Glomerular visceral epithelial cell (primary cell): ENCODE data around the gene MSL2.
"Not testable (repeated sequence)": the region's sequence is repeated elsewhere in the genome, so short reads cannot be mapped to it uniquely, and the experiment has no call there.

ENCODE experiments used
- DNase-seq: peaks from one replicate; pipeline ENCODE4 v3.0.0-alpha.2; 2016; ENCODE audit errors: extremely low spot score

The MSL2 gene

DNA sequence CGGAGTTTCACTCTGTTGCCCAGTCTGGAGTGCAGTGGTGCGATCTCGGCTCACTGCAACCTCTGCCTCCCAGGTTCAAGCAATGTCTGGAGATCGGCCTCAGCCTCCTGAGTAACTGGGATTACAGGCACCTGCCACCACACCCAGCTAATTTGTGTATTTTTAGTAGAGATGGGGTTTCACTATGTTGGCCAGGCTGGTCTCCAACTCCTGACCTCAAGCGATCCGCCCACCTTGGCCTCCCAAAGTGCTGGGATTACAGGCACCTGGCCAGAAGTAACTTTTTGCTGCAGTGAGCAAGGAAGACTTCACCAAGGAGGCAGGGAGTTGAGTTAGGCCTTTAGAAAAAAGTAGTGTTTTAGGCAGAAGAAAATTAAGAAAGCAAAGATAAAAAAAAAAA lies 3.9 kb downstream of the MSL2 start:
- DNase-seq: not testable (repeated sequence)

DNA sequence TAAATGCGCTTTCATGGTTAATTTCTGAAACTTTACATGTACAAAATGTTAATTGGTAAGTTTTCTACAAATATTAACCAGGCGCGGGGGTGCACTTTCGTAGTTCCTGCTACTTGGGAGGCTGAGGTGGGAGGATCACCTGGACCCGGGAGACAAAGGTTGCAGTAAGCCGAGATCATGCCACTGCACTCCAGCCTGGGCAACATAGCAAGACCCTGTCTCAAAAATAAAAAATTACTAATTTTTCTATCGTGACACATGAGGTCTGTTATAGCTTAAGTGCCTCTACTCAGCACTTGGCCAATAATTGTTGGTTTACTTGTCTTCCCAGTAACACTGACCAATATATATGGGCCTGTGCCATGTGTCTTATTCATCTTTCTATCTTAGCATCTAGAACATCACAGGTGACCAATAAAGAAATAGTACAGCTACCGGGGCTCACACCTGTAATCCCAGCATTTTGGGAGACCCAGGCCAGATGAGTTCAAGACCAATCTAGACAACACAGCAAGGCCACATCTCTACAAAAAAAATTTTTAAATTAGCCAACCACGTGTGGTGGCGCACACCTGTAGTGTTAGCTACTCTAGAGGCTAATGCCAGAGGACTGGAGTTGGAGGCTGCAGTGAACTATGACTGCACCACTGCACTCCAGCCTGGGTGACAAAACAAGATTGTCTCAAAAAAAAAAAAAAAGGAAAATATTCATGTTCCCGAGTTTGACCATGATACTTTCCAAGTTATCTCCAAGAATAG lies 6.1 kb downstream of the MSL2 start:
- DNase-seq: no peak

DNA sequence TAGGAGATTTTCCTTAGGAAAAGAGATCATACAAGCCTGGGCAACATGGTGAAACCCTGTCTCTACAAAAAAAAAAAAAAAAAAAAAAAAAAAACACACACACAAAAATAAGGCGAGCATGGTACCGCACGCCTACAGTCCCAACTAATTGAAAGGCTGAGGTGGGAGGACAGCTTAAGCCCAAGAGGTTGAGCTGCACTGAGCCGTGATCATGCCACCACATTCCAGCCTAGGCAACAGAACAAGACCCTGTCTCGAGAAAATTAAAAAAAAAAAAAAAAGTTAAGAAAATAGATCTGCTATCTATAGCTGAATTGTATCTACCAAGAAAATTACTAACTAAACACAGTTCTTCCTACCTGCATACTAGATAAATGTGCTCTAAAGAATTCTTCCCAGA lies 7.1 kb downstream of the MSL2 start:
- DNase-seq: no peak

DNA sequence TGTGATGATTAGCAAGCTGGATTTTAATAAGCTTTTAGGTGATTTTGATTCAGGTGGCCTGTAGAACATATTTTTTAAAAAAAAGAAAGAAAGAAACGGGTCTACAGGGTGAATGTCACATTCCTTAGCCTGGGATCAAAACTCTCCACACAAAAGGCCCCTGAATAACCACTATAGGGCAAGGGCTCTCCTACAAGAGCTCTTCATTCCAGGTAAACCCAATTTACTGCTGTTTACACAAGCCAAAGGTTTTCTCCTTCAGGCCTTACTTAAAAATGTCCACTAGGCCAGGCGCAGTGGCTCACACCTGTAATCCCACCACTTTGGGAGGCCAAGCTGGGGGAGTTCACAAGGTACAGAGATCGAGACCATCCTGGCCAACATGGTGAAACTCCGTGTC lies 8.3 kb downstream of the MSL2 start:
- no peak for DNase-seq

DNA sequence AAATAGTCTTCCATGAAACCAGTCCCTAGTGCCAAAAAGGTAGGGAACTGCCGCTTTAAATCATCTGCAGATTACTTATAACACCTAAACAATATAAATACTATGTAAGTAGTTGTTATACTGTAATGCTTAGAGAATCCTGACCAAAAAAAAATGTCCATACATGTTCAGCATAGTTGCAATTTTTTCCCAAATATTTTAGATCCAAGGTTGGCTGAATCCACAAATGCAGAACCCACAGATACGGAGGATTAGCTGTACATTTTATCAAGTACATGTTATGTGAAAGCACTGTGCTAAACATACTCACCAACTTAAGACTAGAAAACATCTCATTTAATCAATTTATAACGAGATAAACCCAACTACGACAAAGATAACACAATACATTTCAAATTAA lies 9.3 kb downstream of the MSL2 start:
- no peak for DNase-seq

DNA sequence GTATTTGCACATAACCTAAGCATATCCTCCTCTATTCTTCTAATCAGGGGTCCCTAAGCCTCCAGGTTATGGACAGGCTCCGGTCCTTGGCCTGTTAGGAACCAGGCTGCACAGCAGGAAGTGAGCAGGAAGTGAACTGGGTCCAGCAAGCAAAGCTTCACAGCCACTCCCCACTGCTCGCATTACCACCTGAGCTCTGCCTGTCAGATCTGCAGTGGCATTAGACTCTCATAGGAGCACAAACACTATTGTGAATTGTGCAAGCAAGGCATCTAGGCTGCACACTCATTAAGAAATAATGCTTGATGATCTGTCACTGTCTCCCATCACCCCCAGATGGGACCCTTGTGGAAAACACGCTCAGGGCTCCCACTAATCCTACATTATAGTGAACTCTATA lies 9.8 kb downstream of the MSL2 start:
- DNase-seq: no peak

DNA sequence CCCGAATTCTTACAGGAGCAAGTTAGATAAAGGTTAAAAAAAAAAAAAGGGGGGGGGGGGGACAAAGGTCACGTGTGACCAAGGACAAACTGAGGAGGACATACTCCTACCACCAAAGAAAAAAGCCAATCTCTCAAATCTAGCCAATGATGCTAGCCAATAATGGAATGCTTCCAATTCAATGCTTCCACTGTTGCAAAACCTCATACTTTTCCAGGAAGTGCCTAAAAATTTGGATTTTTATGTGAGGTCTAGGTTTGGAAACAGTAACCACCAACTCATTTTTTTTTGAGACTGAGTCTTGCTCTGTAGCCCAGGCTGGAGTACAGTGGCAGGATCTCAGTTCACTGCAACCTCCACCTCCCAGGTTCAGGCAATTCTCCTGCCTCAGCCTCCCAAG lies 11.4 kb downstream of the MSL2 start:
- no peak for DNase-seq

DNA sequence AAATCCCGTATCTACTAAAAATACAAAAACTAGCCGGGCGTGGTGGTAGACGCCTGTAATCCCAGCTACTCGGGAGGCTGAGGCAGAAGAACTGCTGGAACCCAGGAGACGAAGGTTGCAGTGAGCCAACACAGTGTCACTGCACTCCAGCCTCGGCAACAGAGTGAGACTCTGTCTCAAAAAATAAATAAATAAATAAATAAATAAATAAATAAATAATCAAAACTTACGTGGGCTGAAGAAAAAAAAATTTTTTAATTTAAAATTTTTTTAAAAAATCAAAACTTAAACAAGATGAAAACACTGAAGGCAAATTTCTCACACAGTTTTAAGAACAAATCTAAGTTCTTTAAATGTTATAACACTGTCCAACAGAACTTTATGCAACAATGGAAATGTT lies 14.4 kb downstream of the MSL2 start:
- no peak for DNase-seq

DNA sequence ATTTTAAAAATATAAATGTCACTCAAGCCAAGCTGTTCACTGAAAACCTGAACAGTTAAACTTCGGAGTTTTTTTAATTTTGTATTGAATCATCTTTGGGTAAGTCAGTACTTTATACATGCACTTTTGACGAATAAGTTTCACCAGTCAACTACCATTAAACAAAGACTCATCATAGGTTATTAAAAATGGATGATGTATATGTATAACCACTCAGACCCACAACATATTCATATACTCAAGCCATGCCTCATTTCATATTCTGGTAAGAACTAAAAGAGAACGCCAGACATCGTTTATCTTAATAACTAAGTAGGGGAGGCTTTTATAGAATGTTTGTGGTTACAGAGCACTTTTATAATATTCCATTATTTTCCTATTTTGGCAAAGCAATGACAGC lies 18.3 kb downstream of the MSL2 start:
- DNase-seq: no peak

DNA sequence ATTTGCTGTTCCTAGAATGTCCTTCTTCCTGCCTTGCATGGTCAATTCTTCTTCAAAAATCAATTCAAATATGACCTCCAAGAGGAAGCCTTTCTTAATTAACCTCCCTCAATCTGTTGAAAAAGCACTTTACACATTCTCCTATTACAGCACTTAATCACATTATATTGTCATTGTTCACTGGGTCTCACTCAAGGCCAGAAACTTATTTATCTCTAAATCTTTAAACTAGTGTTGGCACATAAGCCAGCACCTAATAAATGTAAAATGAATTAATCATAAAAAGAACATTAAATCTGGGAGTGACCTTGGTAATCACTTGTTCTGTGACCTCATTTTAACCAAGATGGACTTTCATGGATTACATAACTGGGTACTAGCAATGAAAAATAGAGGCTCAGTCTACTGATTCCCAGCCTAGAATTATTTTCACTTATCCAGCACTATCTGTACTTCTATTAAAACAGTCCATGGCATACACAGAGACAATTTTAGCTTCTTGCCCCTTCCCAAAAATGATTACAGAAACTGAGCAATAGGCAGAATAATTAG lies 22.1 kb downstream of the MSL2 start:
- no peak for DNase-seq

DNA sequence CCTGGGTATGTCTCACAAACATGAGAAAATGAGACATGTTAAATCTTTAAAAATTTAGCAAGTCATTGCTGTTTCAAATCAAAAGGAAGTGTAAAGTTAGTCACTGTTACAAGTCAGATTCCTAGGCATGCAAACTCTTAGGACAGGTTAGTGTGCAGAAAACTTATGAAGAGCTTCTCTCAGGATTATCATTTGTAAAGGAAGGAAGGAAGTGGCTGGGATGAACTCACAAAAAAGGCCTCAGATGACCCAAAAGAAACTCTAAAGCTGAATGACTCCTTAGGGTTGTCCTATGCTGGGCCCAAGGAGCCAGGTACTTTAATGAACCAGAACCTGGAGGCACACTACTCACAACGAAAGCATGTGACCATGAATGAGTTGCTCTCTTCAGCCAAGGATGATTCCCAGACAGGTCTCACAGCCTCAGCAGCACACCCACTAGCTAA lies 25.0 kb downstream of the MSL2 start:
- DNase-seq: peak; percentile 34

DNA sequence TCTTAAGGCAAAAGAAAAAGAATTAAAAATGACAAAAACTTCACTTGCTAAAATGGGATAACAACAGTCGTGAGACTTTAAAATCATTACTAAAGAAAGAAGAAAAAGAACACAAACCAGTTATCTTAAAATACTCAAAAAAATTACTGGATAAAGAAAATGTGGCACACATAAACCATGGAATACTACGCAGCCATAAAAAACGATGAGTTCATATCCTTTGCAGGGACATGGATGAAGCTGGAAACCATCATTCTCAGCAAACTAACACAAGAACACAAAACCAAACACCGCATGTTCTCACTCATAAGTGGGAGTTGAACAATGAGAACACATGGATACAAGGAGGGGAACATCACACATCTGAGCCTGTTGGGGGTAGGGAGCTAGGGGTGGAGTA lies 27.9 kb downstream of the MSL2 start:
- not testable (repeated sequence) for DNase-seq

DNA sequence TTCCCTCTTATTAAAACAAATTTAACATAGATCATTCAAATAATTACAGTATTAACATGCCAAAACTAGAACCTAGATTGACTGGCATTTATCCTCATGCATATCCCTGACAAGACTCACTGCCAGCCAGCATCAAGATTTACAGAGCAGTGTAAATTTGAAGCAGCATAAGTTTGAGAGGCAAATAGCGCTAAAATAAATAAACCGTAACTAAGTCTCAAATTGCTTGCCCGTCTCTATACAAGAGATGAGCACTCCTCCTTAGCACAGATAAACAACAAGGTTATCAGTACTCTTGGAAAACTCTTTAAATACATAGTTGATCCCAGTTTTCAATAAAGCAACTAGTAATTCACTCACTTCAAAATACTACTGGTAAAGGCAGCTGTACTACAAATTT lies 29.6 kb downstream of the MSL2 start:
- DNase-seq: no peak

DNA sequence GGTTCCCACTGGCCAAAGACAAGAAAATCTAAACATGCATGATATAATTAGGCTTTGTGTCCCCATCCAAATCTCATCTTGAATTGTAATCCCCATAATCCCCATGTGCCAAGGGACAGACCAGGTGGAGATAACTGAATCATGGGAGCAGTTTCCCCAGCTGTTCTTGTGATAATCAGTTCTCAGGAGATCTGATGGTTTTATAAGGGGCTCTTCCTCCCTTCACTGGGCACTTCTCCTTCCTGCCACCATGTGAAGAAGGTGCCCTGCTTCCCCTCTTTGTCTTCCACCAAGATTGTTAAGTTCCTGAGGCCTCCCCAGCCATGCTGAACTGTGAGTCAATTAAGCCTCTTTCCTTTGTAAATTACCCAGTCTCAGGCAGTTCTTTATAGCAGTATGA lies 32.5 kb downstream of the MSL2 start:
- DNase-seq: not testable (repeated sequence)

DNA sequence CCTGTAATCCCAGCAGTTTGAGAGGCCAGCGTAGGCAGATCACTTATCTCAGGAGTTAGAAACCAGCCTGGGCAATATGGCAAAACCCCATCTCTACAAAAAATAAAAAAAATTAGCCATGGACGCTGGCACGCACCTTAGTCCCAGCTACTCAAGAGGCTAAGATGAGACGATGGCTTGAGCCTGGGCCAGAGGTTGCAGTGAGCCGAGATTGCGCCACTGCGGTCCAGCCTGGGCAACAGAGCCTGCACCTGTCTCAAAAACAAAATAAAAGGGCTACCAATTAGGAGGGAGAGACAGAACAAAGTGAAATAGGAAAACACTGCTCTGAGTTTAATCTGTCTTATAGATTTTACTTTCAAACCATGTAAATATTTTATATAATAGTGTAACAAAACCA lies 33.8 kb downstream of the MSL2 start:
- no peak for DNase-seq

DNA sequence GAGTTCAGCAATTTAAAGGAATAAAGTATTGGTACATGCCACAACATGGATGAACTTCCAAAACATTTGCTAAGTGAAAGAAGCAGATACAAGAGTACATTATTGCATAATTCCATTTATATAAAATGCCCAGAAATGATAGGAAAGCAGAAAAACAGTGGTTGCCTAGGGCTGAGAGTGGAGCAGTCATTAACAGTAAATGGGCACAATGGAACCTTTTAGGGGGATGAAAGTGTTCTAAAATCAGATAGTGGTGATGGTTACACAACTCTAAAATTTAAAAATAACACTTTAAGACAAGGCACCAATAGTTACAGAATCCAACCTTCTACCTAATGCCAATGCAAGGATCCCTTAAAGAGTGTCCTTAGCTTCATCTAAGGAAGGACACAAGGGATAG lies 34.6 kb downstream of the MSL2 start:
- no peak for DNase-seq

DNA sequence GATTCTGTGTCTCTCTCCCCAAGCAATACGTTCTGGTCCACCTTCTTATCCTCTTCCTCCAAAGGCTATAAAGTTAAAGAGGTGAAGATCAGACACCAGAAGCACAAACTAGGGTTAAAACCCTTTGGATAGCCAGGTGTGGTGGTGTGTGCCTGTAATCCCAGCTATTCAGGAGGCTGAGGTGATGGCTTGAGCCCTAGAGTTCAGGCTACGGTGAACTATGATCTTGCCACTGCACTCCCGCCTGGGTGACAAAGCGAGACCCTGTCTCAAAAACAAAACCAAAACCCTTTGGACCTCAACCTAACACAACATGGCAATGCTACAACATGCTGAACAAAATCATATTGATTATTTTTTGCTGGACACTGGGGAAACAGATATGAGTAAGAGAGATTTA lies 43.2 kb downstream of the MSL2 start:
- no peak for DNase-seq

DNA sequence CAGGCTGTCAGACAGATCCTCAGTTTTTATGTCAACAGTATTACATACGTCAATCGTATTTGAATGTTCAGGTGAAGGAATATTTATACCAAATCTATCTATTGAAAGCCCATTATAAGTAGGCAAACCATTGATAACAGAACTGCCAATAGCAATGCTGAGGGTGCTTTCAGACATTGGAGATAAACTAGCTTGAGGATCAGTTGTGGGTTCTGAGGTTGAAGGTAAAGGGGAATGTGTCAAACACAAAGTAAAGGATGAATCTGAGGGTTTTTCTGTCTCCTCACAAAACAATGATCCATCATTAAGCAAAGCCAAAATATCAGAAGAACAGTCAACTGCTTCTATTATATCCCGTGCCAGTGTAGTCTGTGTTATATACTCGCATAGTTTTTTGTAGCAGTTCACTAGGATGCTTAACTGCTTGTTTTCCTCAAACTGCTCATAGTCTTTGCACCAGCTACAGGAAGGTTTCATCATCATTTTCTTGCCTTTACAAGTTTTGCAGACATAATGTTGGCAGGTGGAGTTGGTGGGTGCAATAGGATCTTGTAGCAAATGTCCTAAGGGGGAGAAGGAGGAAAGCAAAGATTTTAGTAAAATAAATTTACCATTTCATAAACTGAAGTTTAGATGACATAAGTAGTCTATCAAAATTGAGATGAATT lies 43.8 kb downstream of the MSL2 start:
- DNase-seq: no peak

DNA sequence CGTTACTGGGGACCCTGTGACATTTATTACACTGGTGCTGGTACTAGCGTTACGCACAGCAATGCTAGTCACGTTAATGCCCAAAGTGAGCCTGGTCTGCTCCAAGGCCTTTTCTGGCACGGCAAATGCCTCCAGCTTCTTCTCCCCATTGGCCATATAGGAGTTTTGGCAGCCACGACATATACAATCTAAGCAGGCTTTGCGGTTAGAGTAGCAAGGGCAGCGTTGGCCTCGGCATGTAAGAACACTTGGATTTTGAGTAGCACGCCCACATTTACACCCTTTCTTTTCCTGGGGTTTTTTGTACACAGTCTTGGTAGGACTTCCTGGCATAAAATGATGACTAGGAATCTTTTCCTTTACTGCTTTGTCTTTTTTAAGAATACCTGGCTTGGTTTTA lies 44.9 kb downstream of the MSL2 start:
- DNase-seq: no peak

DNA sequence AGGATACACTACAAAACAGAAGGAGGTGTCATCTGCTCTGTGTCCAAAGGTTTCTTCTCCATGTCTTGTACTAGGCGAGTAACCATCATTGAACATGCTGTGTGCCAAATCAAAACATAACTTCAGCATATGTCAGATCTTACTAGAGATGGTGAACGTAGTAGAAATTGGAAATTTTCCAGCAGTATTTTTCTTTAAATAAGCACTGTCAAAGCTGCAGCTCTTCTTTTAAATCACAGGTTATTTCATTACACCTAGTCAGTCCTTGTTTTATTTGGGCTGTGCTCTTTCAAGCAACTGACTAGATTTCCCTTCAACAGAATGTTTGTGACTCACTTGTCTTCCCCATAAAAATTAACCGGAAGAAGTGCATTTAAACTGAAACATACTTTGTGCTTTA lies 46.5 kb downstream of the MSL2 start:
- DNase-seq: peak; percentile 22

DNA sequence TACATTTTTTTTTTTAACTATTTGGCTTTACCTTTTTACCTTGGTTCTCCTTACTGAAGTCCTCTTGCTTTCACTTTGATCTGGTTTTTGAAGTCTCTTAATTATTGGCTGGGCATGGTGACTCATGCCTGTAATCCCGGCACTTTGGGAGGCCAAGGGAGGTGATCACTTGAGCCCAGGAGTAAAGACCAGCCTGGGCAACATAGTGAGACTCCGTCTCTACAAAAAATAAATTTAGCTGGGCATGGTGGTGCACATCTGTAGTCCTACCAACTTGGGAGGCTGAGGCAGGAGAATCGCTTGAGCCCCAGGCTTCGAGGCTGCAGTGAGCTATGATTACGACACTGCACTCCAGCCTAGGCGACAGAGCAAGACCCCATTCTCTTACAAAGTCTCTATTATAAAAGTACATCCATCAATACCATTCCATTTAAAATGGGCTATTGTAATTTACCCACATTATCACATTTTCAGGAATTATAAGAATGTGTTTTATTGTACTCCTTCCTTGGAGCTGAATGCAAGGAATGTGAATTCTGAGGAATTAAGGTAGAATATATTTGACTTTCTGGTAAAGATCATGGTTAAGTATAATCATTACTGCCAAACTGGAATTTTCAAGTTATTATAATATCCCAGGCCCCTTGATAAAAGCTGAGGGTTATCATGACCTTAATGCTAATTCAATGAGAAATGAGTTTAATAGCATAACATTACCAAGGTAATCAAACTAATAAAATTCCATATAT lies 49.0 kb downstream of the MSL2 start:
- no peak for DNase-seq

DNA sequence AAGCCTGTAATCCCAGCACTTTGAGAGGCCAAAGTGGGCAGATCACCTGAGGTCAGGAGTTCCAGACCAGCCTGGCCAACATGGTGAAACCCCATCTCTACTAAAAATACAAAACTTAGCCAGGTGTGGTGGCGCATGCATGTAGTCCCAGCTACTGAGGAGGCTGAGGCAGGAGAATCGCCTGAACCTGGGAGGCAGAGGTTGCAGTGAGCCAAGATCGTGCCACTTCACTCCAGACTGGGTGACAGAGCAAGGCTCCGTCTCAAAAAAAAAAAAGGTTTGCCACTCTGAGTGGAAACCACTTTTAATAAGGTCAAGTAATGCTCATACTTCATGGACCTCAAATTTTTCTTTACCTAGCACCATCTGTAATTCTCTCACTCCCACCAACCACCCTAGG lies 51.7 kb downstream of the MSL2 start:
- not testable (repeated sequence) for DNase-seq

DNA sequence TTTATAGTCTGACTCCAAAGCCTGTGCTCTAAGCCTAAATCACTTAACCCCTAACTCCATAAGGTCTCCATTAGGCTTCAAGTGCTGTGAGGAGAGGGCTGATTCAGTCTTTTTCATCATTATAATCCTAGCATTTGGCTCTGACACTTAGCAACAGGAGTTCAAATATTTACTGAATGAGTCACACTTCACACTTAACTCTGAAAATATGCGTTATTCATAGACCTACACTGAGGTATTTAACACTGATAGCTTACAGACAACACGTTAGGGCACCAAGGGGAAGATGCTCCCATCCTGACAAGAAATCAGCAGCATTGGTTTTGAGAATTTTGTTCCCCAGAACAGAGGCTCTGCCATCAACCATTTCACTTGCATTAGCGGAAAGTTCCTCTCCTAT lies 53.5 kb downstream of the MSL2 start:
- DNase-seq: peak; percentile 85
